Liver (tissue), 9 donors: ENCODE data around the gene CLMN. TPM values are rescaled to one million over a fixed set of nuclear protein-coding genes. Genes with fewer than 3 reads are reported as not detected.
A peak's percentile ranks its signal among the peaks of the same experiment; 100 is the strongest.

ENCODE experiments used
- DNase-seq: peaks from one replicate; pipeline ENCODE4 v3.0.0-alpha.2; 2017; ENCODE audit warnings: low spot score
- H3K27ac ChIP-seq, 2 donors: one replicate each; pipeline ENCODE4 v1.7.0; 2013; ENCODE audit warnings: inconsistent platforms in 2 of 2, low read length in 2 of 2, control low read depth in 1 of 2, low read depth in 1 of 2, mild to moderate bottlenecking in 1 of 2
- H3K27me3 ChIP-seq, 4 donors: one replicate each; pipeline versions ENCODE4 v1.6.1 to v1.7.0; 2013; ENCODE audit warnings: low read length in 3 of 4, inconsistent platforms in 1 of 4, mild to moderate bottlenecking in 1 of 4, moderate library complexity in 1 of 4; ENCODE audit not compliant: control insufficient read depth in 4 of 4, insufficient read depth in 4 of 4
- H3K36me3 ChIP-seq, 4 donors: one replicate each; pipeline versions ENCODE4 v1.6.1 to v1.7.0; 2013; ENCODE audit warnings: low read length in 3 of 4, mild to moderate bottlenecking in 3 of 4, low read depth in 1 of 4, moderate library complexity in 1 of 4; ENCODE audit not compliant: control insufficient read depth in 4 of 4, insufficient read depth in 3 of 4
- H3K4me1 ChIP-seq, 4 donors: one replicate each; pipeline versions ENCODE4 v1.6.1 to v1.7.0; 2013; ENCODE audit warnings: low read length in 3 of 4, mild to moderate bottlenecking in 3 of 4, moderate library complexity in 1 of 4; ENCODE audit not compliant: control insufficient read depth in 4 of 4, insufficient read depth in 4 of 4
- H3K4me3 ChIP-seq, 3 donors: one replicate each; pipeline versions ENCODE4 v1.6.1 to v1.7.0; 2013; ENCODE audit warnings: low read length in 3 of 3, control low read depth in 1 of 3, low read depth in 1 of 3, mild to moderate bottlenecking in 1 of 3
- H3K9ac ChIP-seq, 2 donors: one replicate each; pipeline ENCODE4 v1.7.0; 2013; ENCODE audit warnings: low read length in 2 of 2, mild to moderate bottlenecking in 2 of 2, moderate library complexity in 2 of 2, control low read depth in 1 of 2, low read depth in 1 of 2
- H3K9me3 ChIP-seq, 4 donors: one replicate each; pipeline versions ENCODE4 v1.6.1 to v1.7.0; 2013; ENCODE audit warnings: low read length in 3 of 4; ENCODE audit not compliant: control insufficient read depth in 4 of 4
- EGR1 ChIP-seq, 2 donors: IDR thresholded peaks; 2 replicates each; pipeline ENCODE4 v1.6.1; 2016 to 2018; ENCODE audit warnings: antibody characterized with exemption in 2 of 2, low read depth in 2 of 2
- FOXA1 ChIP-seq: IDR thresholded peaks from 2 replicates; pipeline ENCODE4 v1.6.1; 2016; ENCODE audit warnings: antibody characterized with exemption
- GABPA ChIP-seq, 2 donors: IDR thresholded peaks in 1 of 2; conservative IDR thresholded peaks in 1 of 2; 2 replicates each; pipeline ENCODE4 v1.6.1; 2016; ENCODE audit warnings: antibody characterized with exemption in 2 of 2, mild to moderate bottlenecking in 1 of 2, moderate library complexity in 1 of 2
- HNF4A ChIP-seq, 2 donors: conservative IDR thresholded peaks; 2 replicates each; pipeline ENCODE4 v1.6.1; 2016; ENCODE audit warnings: antibody characterized with exemption in 2 of 2, mild to moderate bottlenecking in 2 of 2
- HNF4G ChIP-seq: IDR thresholded peaks from 2 replicates; pipeline ENCODE4 v1.6.1; 2016; ENCODE audit warnings: antibody characterized with exemption
- JUND ChIP-seq, 2 donors: IDR thresholded peaks; 2 replicates each; pipeline ENCODE4 v1.6.1; 2016; ENCODE audit warnings: antibody characterized with exemption in 2 of 2
- NR2F2 ChIP-seq: IDR thresholded peaks from 2 replicates; pipeline ENCODE4 v1.6.1; 2016; ENCODE audit warnings: antibody characterized with exemption
- RAD21 ChIP-seq, 2 donors: IDR thresholded peaks; 2 replicates each; pipeline ENCODE4 v1.6.1; 2016; ENCODE audit warnings: antibody characterized with exemption in 2 of 2, mild to moderate bottlenecking in 2 of 2
- RXRA ChIP-seq, 2 donors: IDR thresholded peaks; 2 replicates each; pipeline ENCODE4 v1.6.1; 2017 to 2018; ENCODE audit warnings: antibody characterized with exemption in 2 of 2, mild to moderate bottlenecking in 1 of 2
- TAF1 ChIP-seq: conservative IDR thresholded peaks from 2 replicates; pipeline ENCODE4 v1.6.1; 2016; ENCODE audit warnings: antibody characterized with exemption, mild to moderate bottlenecking
- YY1 ChIP-seq: IDR thresholded peaks from 2 replicates; pipeline ENCODE4 v1.6.1; 2016; ENCODE audit warnings: antibody characterized with exemption, mild to moderate bottlenecking
- WGBS: extraction: QIAGEN DNeasy Blood & Tissue Kit; methylation state at CpG from one replicate; pipeline ENCODE4 v1.1.7; 2013; 5-methylcytosine and 5-hydroxymethylcytosine counted together
- polyA plus RNA-seq, 2 donors: library from polyadenylated mRNA; stranded (reverse) in 1 of 2; unstranded in 1 of 2; fragments of 200-250 nt in 1 of 2; fragments of >200 nt in 1 of 2; fragmentation: Nextera tagmentation in 1 of 2; extraction: Ambion mirVana in 1 of 2; gene quantifications; one replicate each; pipeline versions ENCODE4 v1.2.1 to v1.2.3, GENCODE V29; 2013 to 2015
- total RNA-seq, 2 donors: library from RNA; depleted of rRNA; stranded (reverse); fragments of >200 nt; gene quantifications; one replicate each; pipeline ENCODE4 v1.2.3, GENCODE V29; 2014
- TF ChIP-seq, protein P1 (sequence below): IDR thresholded peaks from 2 replicates; pipeline ENCODE4 v1.6.1; 2016; ENCODE audit warnings: antibody characterized with exemption
- TF ChIP-seq, protein P2 (sequence below): IDR thresholded peaks from 2 replicates; pipeline ENCODE4 v1.6.1; 2016; ENCODE audit warnings: antibody characterized with exemption
- TF ChIP-seq, protein P3 (sequence below): IDR thresholded peaks from 2 replicates; pipeline ENCODE4 v1.6.1; 2016; ENCODE audit warnings: antibody characterized with exemption, mild to moderate bottlenecking
- TF ChIP-seq, protein P4 (sequence below): IDR thresholded peaks from 2 replicates; pipeline ENCODE4 v1.6.1; 2016; ENCODE audit warnings: antibody characterized with exemption
- donor health status: healthy.
- donor health status: healthy.
- donor health status: healthy.
- donor health status: healthy.
- donor health status: healthy.

CLMN gene
- total and polyA plus RNA-seq, 4 donors = 6.0 to 41.1 (median 24.1) TPM

DNA sequence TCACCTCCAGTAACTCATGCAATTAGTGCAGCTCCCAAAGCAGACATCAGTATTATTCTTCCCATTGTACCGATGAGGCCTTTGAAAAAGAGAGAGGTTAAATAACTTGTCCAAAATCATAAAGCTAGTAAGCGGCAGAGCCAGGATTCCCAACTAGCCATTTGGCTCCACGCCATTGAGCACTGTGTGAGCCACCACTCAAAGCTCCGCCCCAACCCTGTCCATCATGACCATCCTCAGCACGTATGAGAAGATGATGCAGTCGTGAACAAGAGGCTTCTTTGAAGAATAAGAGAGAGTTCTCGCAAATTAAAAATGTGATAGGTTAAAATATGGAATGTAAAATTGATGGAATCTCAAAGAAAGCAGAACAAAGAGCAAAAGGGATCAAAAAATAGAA lies 14.6 kb downstream of the CLMN start (continued):
- TF ChIP-seq, protein P1, sequence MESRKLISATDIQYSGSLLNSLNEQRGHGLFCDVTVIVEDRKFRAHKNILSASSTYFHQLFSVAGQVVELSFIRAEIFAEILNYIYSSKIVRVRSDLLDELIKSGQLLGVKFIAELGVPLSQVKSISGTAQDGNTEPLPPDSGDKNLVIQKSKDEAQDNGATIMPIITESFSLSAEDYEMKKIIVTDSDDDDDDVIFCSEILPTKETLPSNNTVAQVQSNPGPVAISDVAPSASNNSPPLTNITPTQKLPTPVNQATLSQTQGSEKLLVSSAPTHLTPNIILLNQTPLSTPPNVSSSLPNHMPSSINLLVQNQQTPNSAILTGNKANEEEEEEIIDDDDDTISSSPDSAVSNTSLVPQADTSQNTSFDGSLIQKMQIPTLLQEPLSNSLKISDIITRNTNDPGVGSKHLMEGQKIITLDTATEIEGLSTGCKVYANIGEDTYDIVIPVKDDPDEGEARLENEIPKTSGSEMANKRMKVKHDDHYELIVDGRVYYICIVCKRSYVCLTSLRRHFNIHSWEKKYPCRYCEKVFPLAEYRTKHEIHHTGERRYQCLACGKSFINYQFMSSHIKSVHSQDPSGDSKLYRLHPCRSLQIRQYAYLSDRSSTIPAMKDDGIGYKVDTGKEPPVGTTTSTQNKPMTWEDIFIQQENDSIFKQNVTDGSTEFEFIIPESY = no peak
- no peak for TF ChIP-seq TAF1
- no peak for TF ChIP-seq RAD21 (IDR thresholded peaks at IDR 0.05)
- TF ChIP-seq JUND (IDR thresholded peaks at IDR 0.05) = no peak
- TF ChIP-seq RXRA (IDR thresholded peaks at IDR 0.05) = no peak

DNA sequence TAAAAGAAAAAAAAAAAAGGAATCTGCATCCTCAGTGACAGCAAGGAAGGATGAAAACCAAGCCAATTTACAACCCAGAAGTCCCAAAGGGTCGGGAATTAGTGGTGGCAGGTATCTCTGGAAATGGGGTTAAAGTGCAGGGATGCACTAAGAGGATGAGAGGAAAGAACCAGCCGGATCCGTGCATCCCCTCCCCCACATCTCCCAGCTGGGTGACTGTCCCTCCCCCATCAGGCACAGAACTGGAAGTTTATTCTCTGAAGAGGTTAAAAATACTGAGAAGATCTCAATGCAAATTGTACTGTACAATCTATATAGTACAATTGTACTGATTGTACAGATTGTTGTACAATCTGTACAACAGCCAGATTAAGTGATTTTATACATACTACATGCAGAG lies 15.4 kb downstream of the CLMN start:
- TF ChIP-seq EGR1 (IDR thresholded peaks at IDR 0.05; ENCODE audit: low read depth in 2 of 2) (no peak), GABPA (IDR thresholded peaks at IDR 0.05 in 1 of 2, conservative IDR thresholded peaks at IDR 0.05 in 1 of 2) (no peak), HNF4A (conservative IDR thresholded peaks at IDR 0.05) (peak in 1 of 2 donors; percentile 6), RAD21 (IDR thresholded peaks at IDR 0.05) (no peak), YY1 (no peak)
- TF ChIP-seq, protein P2, sequence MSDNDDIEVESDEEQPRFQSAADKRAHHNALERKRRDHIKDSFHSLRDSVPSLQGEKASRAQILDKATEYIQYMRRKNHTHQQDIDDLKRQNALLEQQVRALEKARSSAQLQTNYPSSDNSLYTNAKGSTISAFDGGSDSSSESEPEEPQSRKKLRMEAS = no peak
- TF ChIP-seq, protein P3, sequence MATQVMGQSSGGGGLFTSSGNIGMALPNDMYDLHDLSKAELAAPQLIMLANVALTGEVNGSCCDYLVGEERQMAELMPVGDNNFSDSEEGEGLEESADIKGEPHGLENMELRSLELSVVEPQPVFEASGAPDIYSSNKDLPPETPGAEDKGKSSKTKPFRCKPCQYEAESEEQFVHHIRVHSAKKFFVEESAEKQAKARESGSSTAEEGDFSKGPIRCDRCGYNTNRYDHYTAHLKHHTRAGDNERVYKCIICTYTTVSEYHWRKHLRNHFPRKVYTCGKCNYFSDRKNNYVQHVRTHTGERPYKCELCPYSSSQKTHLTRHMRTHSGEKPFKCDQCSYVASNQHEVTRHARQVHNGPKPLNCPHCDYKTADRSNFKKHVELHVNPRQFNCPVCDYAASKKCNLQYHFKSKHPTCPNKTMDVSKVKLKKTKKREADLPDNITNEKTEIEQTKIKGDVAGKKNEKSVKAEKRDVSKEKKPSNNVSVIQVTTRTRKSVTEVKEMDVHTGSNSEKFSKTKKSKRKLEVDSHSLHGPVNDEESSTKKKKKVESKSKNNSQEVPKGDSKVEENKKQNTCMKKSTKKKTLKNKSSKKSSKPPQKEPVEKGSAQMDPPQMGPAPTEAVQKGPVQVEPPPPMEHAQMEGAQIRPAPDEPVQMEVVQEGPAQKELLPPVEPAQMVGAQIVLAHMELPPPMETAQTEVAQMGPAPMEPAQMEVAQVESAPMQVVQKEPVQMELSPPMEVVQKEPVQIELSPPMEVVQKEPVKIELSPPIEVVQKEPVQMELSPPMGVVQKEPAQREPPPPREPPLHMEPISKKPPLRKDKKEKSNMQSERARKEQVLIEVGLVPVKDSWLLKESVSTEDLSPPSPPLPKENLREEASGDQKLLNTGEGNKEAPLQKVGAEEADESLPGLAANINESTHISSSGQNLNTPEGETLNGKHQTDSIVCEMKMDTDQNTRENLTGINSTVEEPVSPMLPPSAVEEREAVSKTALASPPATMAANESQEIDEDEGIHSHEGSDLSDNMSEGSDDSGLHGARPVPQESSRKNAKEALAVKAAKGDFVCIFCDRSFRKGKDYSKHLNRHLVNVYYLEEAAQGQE = no peak
- TF ChIP-seq, protein P4, sequence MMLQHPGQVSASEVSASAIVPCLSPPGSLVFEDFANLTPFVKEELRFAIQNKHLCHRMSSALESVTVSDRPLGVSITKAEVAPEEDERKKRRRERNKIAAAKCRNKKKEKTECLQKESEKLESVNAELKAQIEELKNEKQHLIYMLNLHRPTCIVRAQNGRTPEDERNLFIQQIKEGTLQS = no peak
- TF ChIP-seq, protein P1 = no peak
- Histone ChIP-seq H3K36me3 (no peaks in the 10 kb centered on the region), H3K4me3 (no peak overlapping the region), H3K27ac (no peak overlapping the region), H3K27me3 (no peaks in the 10 kb centered on the region), H3K9me3 (no peaks in the 10 kb centered on the region), H3K9ac (no peak overlapping the region), H3K4me1 (peaks cover 32 to 92% (median 80%) of the 10 kb centered on the region in 4 donors)
- WGBS = 30% methylated on average over 3 of the region's 3 CpGs
- no peak for DNase-seq

DNA sequence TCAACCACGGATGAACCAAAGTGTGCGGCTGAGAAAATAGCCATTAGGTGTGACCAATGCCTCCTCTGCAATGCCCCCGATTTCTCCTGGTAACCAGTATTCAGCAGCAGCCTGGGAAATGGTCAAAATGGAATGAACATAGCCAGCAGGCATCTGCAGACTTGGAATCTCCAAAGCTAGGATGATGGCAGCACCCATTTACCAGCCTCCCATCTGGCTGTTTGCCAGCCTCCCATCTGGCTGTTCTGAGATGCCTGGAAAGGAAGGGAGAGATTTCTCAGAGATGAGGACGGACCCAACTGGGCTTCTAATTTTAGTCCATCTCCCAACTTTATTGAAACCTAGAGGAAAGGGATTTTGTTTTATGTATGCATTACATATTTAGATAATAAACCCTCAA lies 16.2 kb downstream of the CLMN start:
- WGBS = 87% methylated on average over 4 of the region's 4 CpGs
- Histone ChIP-seq H3K4me1 (peaks cover 36 to 89% (median 77%) of the 10 kb centered on the region in 4 donors), H3K27me3 (no peaks in the 10 kb centered on the region), H3K4me3 (no peak overlapping the region), H3K36me3 (no peaks in the 10 kb centered on the region), H3K27ac (peak overlapping the region in 1 of 2 donors; percentile 65), H3K9me3 (no peaks in the 10 kb centered on the region), H3K9ac (no peak overlapping the region)
- TF ChIP-seq YY1 (no peak), TAF1 (no peak), FOXA1 (no peak), HNF4G (no peak), EGR1 (IDR thresholded peaks at IDR 0.05; ENCODE audit: low read depth in 2 of 2) (no peak), GABPA (IDR thresholded peaks at IDR 0.05 in 1 of 2, conservative IDR thresholded peaks at IDR 0.05 in 1 of 2) (no peak), NR2F2 (no peak)
- TF ChIP-seq, protein P3 = no peak
- no peak for DNase-seq
